Suprapubic skin (tissue), 4 donors: ENCODE measurements around the gene RAP2B. TPM values are rescaled to one million over a fixed set of nuclear protein-coding genes. Genes with fewer than 3 reads are reported as not detected.

Experiments
- DNase-seq, 2 donors: peaks; one replicate each; pipeline ENCODE4 v3.0.0-alpha.2; 2019; ENCODE audit warnings: low spot score in 2 of 2
- H3K27ac ChIP-seq: fragments of 200-600 bp; sonication (generic); one replicate; pipeline ENCODE4 v1.5.1; 2019
- H3K27me3 ChIP-seq: fragments of 200-600 bp; sonication (generic); one replicate; pipeline ENCODE4 v1.5.1; 2019
- H3K36me3 ChIP-seq: fragments of 200-600 bp; sonication (generic); one replicate; pipeline ENCODE4 v1.5.1; 2019
- H3K4me1 ChIP-seq: fragments of 200-600 bp; sonication (generic); one replicate; pipeline ENCODE4 v1.5.1; 2019
- H3K4me3 ChIP-seq: fragments of 200-600 bp; sonication (generic); one replicate; pipeline ENCODE4 v1.5.1; 2019; ENCODE audit warnings: mild to moderate bottlenecking
- H3K9me3 ChIP-seq: fragments of 200-600 bp; sonication (generic); one replicate; pipeline ENCODE4 v1.5.1; 2019
- EP300 ChIP-seq: sonication (generic); formaldehyde crosslinking; IDR thresholded peaks from one replicate; pipeline ENCODE4 v1.6.1; 2017; ENCODE audit warnings: antibody characterized with exemption
- POLR2A ChIP-seq, 2 donors: fragments of 450-650 bp; IDR thresholded peaks; one replicate each; pipeline ENCODE4 v1.6.1; 2017; ENCODE audit warnings: antibody characterized with exemption in 2 of 2, mild to moderate bottlenecking in 2 of 2, moderate library complexity in 2 of 2
- POLR2AphosphoS5 ChIP-seq, 3 donors: sonication (generic); formaldehyde crosslinking; IDR thresholded peaks; one replicate each; pipeline ENCODE4 v1.6.1; 2017; ENCODE audit warnings: antibody characterized with exemption in 3 of 3
- WGBS: methylation state at CpG from one replicate; pipeline ENCODE4 v1.1.5; 2018; 5-methylcytosine and 5-hydroxymethylcytosine counted together
- total RNA-seq, 4 donors: library from RNA; depleted of rRNA; stranded (reverse); fragments of >200 nt; gene quantifications; one replicate each; pipeline ENCODE4 v1.1.0, GENCODE V29; 2016
- TF ChIP-seq, protein P1 (sequence below), 2 donors: fragments of 200-600 bp in 1 of 2; fragments of 450-650 bp in 1 of 2; sonication (generic) in 1 of 2; IDR thresholded peaks; one replicate each; pipeline ENCODE4 v1.5.1; 2016 to 2019; ENCODE audit warnings: antibody characterized with exemption in 2 of 2, mild to moderate bottlenecking in 1 of 2, moderate library complexity in 1 of 2

The RAP2B gene
- total RNA-seq, 4 donors from 2014 or later = 13.8 to 27.4 (median 21.0) TPM

- no peaks in the 10 kb centered on the region for H3K4me1 ChIP-seq
- 57% methylated on average over 8 of the region's 8 CpGs for WGBS
- H3K4me3 ChIP-seq = no peak overlapping the region
- DNase-seq = no peak
- no peaks in the 10 kb centered on the region for H3K9me3 ChIP-seq
- no peaks in the 10 kb centered on the region for H3K27me3 ChIP-seq
- no peak for TF ChIP-seq POLR2AphosphoS5 (IDR thresholded peaks at IDR 0.05)
- TF ChIP-seq, protein P1, sequence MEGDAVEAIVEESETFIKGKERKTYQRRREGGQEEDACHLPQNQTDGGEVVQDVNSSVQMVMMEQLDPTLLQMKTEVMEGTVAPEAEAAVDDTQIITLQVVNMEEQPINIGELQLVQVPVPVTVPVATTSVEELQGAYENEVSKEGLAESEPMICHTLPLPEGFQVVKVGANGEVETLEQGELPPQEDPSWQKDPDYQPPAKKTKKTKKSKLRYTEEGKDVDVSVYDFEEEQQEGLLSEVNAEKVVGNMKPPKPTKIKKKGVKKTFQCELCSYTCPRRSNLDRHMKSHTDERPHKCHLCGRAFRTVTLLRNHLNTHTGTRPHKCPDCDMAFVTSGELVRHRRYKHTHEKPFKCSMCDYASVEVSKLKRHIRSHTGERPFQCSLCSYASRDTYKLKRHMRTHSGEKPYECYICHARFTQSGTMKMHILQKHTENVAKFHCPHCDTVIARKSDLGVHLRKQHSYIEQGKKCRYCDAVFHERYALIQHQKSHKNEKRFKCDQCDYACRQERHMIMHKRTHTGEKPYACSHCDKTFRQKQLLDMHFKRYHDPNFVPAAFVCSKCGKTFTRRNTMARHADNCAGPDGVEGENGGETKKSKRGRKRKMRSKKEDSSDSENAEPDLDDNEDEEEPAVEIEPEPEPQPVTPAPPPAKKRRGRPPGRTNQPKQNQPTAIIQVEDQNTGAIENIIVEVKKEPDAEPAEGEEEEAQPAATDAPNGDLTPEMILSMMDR (IDR thresholded peaks at IDR 0.05) = no peak
- TF ChIP-seq POLR2A (IDR thresholded peaks at IDR 0.05) = no peak
- H3K36me3 ChIP-seq = no peaks in the 10 kb centered on the region
- no peak overlapping the region for H3K27ac ChIP-seq
Observed at GRCh38 chr3:153209596-153209995, 47.6 kb downstream of the RAP2B start.

- no peaks in the 10 kb centered on the region for H3K36me3 ChIP-seq
- H3K4me1 ChIP-seq = no peaks in the 10 kb centered on the region
- no peak for DNase-seq
- 19% methylated on average over 3 of the region's 3 CpGs for WGBS
- H3K27me3 ChIP-seq = no peaks in the 10 kb centered on the region
- H3K4me3 ChIP-seq = no peak overlapping the region
- H3K9me3 ChIP-seq = no peaks in the 10 kb centered on the region
- TF ChIP-seq EP300 (no peak), POLR2A (IDR thresholded peaks at IDR 0.05) (no peak), POLR2AphosphoS5 (IDR thresholded peaks at IDR 0.05) (no peak)
- TF ChIP-seq, protein P1 (IDR thresholded peaks at IDR 0.05) = no peak
- H3K27ac ChIP-seq = no peak overlapping the region
Observed at GRCh38 chr3:153210146-153210545, 48.1 kb downstream of the RAP2B start.

GRCh38 chr3:153210660-153211059 lies 48.6 kb downstream of the RAP2B start:
- H3K36me3 ChIP-seq = no peaks in the 10 kb centered on the region
- WGBS = 92% methylated on average over 1 of the region's 1 CpG
- no peaks in the 10 kb centered on the region for H3K9me3 ChIP-seq
- no peaks in the 10 kb centered on the region for H3K27me3 ChIP-seq
- peaks cover 4% of the 10 kb centered on the region for H3K4me1 ChIP-seq
- no peak overlapping the region for H3K4me3 ChIP-seq
- DNase-seq = no peak
- TF ChIP-seq, protein P1 (IDR thresholded peaks at IDR 0.05) = no peak
- TF ChIP-seq POLR2A (IDR thresholded peaks at IDR 0.05) (no peak), EP300 (no peak), POLR2AphosphoS5 (IDR thresholded peaks at IDR 0.05) (no peak)
- no peak overlapping the region for H3K27ac ChIP-seq

DNA sequence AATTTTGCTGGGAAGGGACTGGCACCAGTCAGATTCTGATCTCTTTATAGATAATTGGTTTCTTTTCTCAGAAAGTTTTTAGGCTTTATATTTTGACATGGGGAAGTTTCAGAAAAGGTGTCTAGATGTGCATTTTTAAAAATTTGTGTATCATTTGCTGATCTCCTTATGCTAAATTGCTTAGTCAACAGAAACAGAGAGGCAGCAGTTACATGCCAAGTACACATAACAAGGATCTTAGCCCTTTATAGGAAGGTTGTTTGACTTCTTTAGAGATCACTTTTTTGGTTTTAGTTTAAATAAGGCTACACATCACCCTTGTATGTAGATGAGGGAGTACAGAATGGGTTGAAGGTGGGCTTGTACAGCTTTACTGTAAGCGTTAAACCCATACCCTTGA lies 53.5 kb downstream of the RAP2B start:
- Histone ChIP-seq H3K36me3 (no peaks in the 10 kb centered on the region), H3K9me3 (no peaks in the 10 kb centered on the region), H3K27ac (no peak overlapping the region), H3K4me1 (peaks cover 10% of the 10 kb centered on the region), H3K4me3 (no peak overlapping the region), H3K27me3 (no peaks in the 10 kb centered on the region)
- WGBS = 50% methylated on average over 1 of the region's 1 CpG
- no peak for DNase-seq
- TF ChIP-seq, protein P1 (IDR thresholded peaks at IDR 0.05) = no peak
- TF ChIP-seq POLR2AphosphoS5 (IDR thresholded peaks at IDR 0.05) (no peak), POLR2A (IDR thresholded peaks at IDR 0.05) (no peak)

- peaks cover 12% of the 10 kb centered on the region for H3K4me1 ChIP-seq
- no peak overlapping the region for H3K4me3 ChIP-seq
- H3K36me3 ChIP-seq = no peaks in the 10 kb centered on the region
- TF ChIP-seq POLR2AphosphoS5 (IDR thresholded peaks at IDR 0.05) (no peak), EP300 (no peak), POLR2A (IDR thresholded peaks at IDR 0.05) (no peak)
- TF ChIP-seq, protein P1 (IDR thresholded peaks at IDR 0.05) = no peak
- no peaks in the 10 kb centered on the region for H3K9me3 ChIP-seq
- H3K27ac ChIP-seq = no peak overlapping the region
- 27% methylated on average over 5 of the region's 5 CpGs for WGBS
- H3K27me3 ChIP-seq = no peaks in the 10 kb centered on the region
- DNase-seq = no peak
Observed at GRCh38 chr3:153215966-153216365, 53.9 kb downstream of the RAP2B start.
